UCSD-AML1 (cell line): ENCODE data around the gene ARHGEF10L.
"Not testable (repeated sequence)": the region's sequence is repeated elsewhere in the genome, so short reads cannot be mapped to it uniquely, and the experiment has no call there.

Experiments
- DNase-seq: peaks from one replicate; lab custom pipeline; 2025; ENCODE audit not compliant: unreplicated experiment; lab: John Stamatoyannopoulos, UW

Gene ARHGEF10L

DNA sequence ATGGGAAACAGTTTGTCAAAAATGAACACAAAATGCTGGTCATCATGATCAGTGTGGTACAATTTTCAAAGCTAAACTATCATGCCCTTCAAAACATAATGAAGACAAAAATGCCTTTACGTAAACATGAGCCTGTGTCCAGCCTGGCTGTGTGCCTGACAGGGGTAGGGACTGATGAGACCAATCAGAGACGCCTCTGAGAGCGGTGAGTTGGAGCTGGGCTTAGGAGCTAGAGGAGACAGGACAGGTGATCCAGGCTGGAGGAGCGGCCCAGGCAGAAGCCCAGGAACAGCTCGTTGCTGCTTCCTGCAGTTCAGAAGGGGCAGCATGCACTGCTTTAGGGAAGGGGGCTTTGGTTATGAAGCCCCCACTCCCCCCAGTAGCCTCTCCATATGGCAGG is 70.0 kb downstream of the ARHGEF10L start:
- no peak for DNase-seq

DNA sequence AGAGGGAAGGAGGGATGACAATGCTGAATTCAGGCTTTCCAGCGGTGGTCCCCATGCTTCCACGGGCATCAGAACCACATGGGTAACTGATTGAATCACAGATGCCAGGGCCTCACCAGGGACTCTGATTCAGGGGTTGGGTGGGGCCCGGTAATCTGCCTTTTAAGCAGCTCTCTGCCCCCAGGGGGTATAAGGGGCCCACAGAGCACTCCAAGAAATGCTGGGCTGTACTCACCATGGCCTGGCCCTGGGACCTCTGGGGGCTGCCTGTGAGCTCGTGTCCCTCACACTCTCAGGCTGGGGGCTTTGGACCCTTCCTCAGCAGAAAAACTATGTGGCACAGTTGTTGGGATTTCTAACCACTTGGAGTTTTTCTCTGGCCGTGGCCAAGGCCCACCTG is 70.6 kb downstream of the ARHGEF10L start:
- DNase-seq, result no peak

DNA sequence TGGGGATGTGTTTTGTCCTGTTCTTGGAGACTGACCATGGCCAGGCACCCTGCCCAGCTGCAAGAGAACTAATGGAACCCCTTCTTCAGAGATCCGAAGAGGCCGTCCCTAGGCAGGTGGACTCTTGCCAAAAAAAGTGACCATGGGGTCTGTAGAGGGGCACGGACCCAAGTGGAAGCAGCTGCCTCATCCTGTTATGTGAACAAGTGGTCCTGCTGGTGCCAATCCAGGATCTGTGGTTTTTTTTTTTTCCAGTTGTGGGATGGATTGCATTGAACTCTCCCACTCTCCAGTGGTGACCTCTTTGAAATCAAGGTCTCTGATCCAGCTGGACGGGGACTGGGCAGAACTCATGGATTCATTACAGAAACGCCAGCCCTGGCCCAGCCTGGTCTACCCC is 71.2 kb downstream of the ARHGEF10L start:
- DNase-seq, result no peak

DNA sequence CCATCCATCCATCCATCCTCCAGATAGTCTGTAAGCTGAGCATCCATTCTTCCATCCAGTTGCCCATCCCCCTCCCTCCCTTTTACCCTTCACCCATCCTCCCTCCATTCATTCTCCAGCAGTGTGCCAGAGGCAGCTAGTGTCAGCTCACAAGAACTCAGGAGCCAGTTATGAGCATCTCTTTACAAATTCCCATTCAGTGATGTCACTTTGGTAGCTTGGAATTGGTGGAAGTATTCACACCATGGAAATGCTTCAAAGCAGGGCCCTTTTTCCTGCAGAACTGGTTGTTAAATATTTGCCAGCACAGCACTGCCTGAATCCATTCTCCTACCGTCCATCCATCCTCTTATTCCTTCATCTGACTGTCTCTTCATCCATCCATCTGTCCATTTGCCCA is 72.5 kb downstream of the ARHGEF10L start:
- DNase-seq, result no peak

DNA sequence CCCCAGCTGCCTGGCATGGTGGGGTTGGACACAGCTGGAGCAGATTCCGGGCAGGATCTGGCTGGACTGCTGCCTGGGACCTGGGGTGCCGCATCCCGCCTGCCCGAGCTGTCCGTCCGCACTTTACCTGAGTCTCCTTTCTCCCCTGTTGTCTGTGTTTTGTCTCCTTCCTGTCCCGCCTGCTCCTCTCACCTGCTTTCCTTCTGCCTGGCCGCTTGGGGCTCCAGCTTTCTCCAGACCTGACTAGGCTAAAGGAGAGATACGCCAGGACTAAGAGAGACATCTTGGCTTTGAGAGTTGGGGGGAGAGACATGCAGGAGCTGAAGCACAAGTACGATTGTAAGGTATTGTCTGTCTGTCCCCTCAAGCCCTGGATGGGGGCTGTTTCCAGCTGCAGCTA is 73.3 kb downstream of the ARHGEF10L start:
- no peak for DNase-seq

DNA sequence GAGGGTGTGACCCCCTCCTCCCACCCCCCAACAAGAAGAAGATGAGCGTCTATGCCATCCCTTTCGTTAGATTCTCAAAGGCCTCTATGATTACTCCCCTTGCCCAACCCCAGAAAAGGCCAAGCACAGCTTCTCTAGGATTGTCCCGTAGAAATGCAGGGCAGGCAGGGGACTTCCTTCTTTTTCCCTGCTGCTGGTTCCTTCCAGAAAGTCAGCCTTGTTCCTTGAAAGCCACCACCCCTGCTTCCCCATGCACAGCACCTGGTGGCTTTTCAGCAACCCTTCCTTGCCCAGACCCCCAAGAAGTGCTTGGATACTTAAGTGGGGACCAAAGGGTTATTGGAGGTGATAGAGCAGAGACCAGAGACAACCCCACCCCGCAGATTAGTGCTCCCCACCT is 75.1 kb downstream of the ARHGEF10L start:
- no peak for DNase-seq

DNA sequence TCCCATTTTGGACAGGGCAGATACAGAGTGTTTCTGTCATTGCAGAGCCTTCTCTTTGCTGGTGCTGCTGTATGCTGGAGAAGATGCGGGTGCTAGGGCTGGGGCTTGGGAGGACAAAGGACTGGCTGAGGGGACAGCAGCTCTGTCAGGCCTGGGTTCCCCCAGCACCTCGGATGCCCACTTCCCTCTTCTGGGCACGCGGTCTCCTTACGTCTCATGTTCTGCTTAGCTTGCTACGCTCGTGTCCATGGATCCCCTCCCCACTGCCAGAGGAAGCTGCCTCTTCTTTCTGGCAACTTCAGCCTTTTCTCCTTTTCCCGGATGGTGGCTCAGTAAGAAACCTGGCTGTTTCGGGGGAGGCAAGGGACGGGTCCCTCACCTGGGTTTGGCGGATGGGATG is 75.7 kb downstream of the ARHGEF10L start:
- DNase-seq, result no peak

DNA sequence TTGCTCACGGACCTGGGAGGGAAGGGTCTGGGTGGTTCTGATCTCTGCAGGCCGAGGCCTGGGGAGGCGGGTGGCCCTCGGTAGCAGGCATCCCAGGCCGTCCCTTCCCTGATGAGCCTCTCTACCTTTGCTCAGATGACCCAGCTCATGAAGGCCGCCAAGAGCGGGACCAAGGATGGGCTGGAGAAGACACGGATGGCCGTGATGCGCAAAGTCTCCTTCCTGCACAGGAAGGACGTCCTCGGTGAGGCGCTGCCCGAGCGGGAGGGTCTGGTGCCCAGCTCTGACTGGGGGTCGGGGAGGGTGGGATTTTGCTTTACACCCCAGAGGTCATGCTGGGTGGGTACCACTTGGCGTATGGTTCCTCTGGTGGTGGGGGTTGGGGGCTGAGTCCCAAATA is 76.5 kb downstream of the ARHGEF10L start:
- DNase-seq, result no peak

DNA sequence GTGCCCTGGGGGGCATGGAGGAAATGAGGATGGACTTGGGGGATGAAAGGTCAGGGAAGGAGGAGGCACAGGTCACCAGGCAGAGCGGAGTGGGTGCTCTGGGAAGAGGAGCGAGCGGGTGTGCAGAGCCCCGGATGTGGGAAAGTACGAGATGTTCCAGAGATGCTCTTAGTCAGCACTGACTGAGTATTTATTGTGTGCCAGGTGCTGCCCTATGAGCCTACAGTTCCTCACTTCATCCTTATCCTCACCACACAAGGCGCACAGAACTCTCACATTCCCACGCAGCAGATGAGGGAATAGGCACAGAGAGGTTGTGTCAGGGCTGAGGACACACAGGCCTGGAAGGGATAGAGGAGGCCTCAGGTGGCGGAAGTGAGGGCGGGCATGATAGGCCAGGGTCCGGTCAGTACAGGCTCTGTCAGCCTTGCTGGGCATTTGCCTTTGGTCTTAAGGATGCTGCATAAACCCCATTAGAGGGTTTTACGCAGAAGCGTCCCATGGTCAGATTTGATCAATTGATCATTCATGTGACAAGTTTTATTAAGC is 77.3 kb downstream of the ARHGEF10L start:
- no peak for DNase-seq

DNA sequence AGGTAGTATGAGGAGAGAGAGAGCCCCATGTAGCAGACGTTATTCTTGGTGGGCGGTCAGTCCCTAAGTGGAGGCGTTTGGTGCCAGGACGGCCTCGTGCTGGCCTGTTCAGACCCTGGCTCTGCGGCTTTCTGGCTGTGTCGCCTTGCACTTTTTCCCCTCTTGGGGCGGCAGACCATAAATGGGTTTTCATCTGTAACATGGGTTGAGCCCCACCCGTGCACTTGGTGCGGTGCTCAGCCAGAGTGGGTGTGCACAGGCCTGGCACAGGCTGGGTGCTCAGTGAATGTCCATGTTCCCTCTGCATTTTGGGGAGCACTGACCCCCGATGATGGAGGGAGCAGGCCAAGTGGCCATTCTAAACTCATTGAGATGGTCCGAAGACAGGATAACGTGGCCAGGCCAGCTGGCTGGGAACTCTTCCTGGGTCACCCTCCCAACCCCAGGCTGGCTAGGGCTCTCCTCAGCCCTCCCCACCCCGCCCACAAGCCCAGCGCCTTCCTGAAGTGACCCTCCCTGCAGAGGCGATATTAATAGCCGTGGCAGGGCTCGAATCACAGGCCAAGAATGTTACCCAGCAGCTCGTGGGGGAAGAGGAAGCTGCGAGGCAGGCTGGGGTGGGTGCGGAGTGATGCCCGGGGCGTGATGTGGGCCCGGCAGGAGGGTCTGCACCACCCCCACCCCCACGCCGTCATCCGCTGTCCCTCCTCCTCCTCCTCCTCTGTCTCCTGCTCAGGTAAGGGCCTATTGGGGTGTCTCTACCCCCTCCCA is 78.5 kb downstream of the ARHGEF10L start:
- no peak for DNase-seq

DNA sequence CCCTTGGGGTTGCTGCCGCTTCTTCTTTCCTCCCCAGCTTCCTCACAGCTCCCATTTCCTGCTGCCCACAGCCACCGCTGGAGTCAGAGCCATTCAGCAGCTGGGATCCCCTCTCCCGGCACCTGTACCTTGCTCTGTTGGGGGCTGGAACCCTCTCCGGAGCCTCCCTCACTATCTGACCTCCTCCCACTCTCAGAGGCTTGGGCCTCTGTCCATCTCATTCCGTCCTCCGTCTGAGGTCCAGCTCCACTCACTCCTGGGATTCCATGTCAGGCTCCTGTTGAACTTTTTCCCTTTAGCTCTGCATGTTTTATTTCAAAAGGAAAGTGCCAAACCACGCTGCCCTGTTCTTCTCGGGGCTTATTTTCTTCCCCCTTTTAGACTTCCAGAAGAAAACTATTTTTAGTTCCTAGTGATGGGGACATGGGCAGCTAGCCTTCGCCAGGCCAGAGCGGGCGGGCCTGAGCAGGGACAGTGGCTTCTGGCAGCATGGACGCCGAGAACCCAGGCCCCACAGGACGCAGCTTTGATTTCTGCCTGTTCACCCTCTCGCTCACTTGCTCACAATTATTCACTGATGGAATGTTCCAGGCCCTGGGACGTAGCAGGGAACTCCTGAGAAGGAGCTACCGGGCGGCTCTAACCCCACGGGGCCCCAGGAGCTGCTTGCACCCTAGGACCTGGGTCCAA is 79.2 kb downstream of the ARHGEF10L start:
- no peak for DNase-seq

DNA sequence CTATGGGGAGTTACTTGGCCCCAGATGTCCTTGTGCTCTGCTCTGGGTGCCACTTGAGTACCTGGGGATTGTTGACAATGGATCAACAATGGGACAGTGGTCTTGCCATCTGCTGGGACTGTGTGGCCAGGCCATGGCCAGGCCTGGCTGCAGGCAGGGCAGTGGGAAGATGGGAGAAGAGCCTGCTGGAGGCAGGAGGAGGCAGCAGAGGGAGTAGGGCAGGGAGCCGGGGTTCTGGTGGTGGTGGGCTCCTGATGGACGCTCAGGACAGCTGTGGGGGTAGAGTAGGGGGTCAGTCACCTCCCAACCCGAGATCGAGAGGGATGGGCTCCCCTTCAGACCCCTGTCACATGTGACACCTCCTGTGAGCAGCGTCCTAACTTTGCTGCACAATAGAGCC is 81.0 kb downstream of the ARHGEF10L start:
- no peak for DNase-seq

DNA sequence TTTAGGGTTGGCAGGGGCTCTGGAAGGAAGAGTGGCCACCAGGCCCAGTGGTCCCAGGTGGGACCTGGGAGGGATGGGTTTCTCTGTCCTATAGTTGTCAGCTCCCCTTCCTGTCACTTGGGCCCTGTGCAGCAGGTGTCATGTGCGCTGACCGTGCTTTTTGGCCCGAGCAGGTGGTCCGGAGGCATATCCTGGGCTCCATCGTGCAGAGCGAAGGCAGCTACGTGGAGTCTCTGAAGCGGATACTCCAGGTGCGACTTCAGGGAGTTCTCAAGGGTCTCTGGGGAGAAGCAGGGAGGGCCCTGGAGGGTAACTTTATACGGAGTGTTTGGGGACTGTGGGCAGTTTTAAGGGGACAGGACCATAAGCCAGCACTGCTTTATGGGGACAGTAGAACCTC is 82.2 kb downstream of the ARHGEF10L start:
- no peak for DNase-seq

DNA sequence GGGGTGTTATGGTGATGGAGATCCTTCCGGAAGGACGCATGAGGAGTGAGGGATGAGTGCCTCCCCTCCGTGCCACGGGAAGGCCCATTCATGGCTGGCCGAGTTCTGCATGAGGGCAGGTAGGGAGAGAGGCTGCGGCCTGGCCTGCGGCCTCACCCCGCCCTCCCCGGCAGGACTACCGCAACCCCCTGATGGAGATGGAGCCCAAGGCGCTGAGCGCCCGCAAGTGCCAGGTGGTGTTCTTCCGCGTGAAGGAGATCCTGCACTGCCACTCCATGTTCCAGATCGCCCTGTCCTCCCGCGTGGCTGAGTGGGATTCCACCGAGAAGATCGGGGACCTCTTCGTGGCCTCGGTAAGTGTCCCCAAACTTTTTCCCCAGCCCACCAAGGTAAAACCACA is 83.3 kb downstream of the ARHGEF10L start:
- DNase-seq, result no peak

DNA sequence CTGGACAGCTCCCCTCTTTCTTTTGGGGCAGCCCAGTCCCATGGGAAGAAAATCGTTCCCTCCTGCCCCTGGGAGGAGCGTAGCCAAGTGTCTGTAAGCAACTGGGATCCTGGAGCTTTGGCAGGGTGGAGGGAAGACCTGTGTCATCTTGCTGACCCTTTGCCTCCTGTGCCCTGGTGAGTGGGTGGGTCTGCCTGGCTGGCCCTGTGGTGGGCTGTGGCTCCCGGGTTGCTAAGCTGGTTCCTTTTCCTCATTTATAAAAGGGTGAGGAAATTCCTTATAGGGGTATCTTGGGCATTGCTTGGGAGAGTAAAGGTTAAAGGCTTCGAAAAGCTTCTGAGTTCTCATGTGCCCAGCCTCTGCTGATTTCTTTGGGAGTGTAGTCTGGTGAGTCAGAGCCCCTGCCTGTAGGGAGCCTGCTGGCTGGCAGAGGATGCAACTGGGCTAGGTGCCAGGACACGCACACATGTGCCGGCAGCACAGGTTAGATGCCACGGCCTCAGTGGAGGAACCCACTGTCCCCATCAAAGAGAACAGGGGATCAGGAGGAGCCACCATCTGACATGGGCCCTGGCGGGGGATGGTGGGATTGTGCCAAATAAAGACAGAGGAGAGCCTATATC is 85.2 kb downstream of the ARHGEF10L start:
- no peak for DNase-seq

DNA sequence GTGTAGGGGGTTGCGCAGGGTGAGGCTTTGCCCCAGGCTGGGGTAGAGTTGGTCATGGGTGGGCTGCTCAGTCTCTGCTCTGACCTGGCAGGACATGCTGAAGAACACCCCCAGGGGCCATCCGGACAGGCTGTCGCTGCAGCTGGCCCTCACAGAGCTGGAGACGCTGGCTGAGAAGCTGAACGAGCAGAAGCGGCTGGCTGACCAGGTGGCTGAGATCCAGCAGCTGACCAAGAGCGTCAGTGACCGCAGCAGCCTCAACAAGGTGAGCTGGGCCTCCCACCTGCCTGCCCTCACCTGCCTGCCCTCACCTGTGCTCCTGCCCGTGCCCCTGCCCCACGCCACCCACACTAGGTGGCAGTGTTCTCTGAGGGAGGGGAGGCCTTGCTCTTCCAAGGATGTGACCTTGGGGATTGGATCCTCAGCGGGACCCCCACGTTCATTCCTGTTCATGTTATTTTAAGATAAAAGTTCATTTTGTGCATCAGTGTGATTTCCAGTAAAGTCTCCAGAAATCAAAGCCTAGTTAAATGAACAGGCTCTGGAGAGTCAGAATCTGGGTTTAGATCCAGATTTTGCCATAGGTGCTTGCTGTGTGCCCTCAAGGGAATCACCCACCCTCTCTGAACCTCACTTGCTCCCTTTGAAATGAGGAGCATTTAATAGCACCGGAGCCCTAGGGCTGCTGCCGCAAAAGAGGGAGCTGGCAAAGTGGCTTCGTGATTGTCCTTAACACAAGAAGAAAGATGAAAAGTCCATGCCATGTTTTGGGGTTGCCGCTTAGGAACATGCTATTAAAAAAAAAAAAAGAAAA is 87.9 kb downstream of the ARHGEF10L start:
- DNase-seq, result no peak

DNA sequence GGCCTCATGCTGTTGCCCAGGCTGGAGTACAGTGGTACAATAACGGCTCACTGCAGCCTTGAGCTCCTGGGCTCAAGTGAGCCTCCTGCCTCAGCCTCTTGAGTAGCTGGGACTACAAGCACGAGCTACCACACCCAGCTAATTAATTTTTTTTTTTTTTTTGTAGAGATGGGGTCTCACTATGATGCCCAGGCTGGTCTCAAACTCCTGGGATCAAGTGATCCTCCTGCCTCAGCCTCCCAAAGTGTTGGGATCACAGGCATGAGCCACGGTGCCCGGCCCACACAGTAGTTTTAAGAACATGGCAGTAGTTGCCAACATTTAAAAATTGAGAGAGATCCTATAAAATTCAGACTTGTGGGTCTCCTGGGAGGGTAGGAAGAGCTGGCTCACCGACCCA is 89.5 kb downstream of the ARHGEF10L start:
- not testable (repeated sequence) for DNase-seq

DNA sequence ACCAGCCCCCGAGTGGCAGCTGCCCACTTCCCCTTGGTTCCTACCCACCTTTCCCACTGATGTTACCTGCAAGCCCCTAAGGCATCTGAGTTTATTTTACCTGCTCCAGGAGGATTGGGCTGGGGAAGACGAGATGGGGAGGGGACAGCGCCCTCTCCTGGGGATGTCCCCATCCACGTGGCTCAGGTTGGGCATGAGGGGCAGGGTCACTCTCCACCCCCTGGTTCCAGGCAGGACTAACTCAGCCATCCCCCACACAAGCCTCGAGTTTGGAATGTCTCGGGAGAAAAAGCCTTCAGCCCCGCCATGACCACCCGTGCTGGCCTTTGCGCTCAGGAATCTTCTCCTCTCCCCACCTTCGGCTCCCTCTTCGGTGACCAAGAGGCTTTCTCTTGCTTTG is 90.0 kb downstream of the ARHGEF10L start:
- DNase-seq, result no peak

DNA sequence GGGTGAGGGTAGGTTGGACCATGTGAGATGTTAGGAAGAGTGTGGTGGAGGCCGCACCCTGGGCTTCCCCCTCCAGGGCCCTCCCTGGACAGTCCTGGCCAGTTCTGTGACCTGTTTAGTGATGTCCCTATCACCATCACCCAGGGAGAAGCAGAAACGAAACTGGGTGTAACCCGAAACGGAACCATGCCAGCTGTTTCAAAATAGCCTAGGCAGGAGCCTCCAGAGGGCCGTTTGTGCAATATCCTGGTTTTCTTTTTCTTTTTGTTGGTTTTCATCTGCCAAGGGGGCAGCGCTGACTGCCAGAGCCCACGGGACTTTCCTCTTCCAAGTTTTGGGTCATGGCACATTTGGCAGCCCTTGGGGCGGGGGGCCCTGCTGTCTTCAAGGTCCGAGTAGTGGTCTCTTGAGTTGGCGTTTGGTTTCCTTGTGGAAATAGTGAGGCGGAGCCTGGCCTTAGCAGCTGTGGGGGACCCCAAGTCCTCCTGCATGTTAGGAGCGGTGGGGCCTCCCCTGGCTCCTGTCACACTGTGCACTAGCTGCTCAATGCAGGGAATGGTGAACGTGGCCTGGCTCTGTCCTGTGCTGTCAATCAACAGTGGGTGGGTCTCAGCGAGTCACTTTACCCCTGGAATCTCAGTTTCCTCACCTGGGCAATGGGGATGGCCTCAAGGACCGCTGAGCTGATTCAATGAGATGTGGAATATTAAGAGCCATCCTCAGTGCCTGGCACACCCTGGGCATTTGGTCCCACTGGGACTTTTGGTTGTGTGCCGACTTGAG is 90.7 kb downstream of the ARHGEF10L start:
- no peak for DNase-seq

DNA sequence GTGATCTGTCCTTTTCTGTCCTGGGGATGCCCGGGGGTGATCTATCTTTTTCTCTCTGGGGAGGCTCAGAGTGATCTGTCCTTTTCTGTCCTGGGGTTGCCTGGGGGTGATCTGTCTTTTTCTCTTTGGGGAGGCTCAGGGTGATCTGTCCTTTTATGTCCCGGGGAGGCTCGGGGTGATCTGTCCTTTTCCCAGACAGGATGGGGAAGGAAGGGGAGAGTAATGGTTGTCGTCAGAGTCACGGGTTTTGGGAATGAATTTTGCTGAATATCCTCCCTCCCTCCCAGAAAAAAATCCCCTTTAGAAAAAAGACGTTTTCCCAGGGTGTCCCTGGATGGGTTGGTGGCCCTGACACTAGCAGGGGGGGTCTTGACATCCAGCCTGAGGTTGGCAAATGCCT is 91.5 kb downstream of the ARHGEF10L start:
- no peak for DNase-seq
